Large intestine (tissue), 3 donors: ENCODE measurements around the gene TIAM1. TPM values are rescaled to one million over a fixed set of nuclear protein-coding genes. Genes with fewer than 3 reads are reported as not detected.

Experiments used
- DNase-seq, 2 donors: peaks; one replicate each; pipeline versions ENCODE4 v3.0.0 to v3.0.0-alpha.2; 2013
- H3K27ac ChIP-seq: one replicate; pipeline ENCODE4 v1.5.1; 2013; ENCODE audit warnings: low read length
- H3K27me3 ChIP-seq: 2 replicates; pipeline ENCODE4 v1.6.1; 2013; ENCODE audit warnings: low read length; ENCODE audit not compliant: control insufficient read depth, insufficient read depth
- H3K36me3 ChIP-seq: 2 replicates; pipeline ENCODE4 v1.6.1; 2013; ENCODE audit warnings: low read length; ENCODE audit not compliant: control insufficient read depth, insufficient read depth
- H3K4me1 ChIP-seq: one replicate; pipeline ENCODE4 v1.6.1; 2013; ENCODE audit warnings: low read length; ENCODE audit not compliant: control insufficient read depth, insufficient read depth
- H3K4me3 ChIP-seq: one replicate; pipeline ENCODE4 v1.5.1; 2013; ENCODE audit warnings: low read length
- H3K9me3 ChIP-seq: one replicate; pipeline ENCODE4 v1.6.1; 2013; ENCODE audit warnings: mild to moderate bottlenecking, low read depth, low read length, moderate library complexity; ENCODE audit not compliant: control insufficient read depth
- WGBS: methylation state at CpG from one replicate; pipeline ENCODE4 v1.1.5; 2013; ENCODE audit warnings: low lambda C conversion rate; ENCODE audit not compliant: insufficient coverage; 5-methylcytosine and 5-hydroxymethylcytosine counted together
- polyA plus RNA-seq: library from polyadenylated mRNA; unstranded; fragments of 120-200 nt; gene quantifications from one replicate; pipeline ENCODE4 v1.2.1, GENCODE V29; 2013

The TIAM1 gene
- polyA plus RNA-seq, 1 donor = 6.3 TPM

- no peaks in the 10 kb centered on the region for H3K4me1 ChIP-seq
- DNase-seq = no peak
- no peaks in the 10 kb centered on the region for H3K27me3 ChIP-seq
- H3K4me3 ChIP-seq = no peak overlapping the region
- no CpG with 5 or more reads among the region's 2 CpGs for WGBS
- H3K36me3 ChIP-seq = no peaks in the 10 kb centered on the region
- no peaks in the 10 kb centered on the region for H3K9me3 ChIP-seq
- no peak overlapping the region for H3K27ac ChIP-seq
These were observed 147.3 kb downstream of the TIAM1 start for GRCh38 chr21:31196724-31197123.

GRCh38 chr21:31195334-31196015 is 148.6 kb downstream of the TIAM1 start:
- no peaks in the 10 kb centered on the region for H3K4me1 ChIP-seq
- H3K4me3 ChIP-seq = no peak overlapping the region
- H3K27ac ChIP-seq = no peak overlapping the region
- no peak for DNase-seq
- no peaks in the 10 kb centered on the region for H3K9me3 ChIP-seq
- H3K36me3 ChIP-seq = no peaks in the 10 kb centered on the region
- WGBS = 65% methylated on average over 4 of the region's 5 CpGs
- no peaks in the 10 kb centered on the region for H3K27me3 ChIP-seq

GRCh38 chr21:31194510-31195293 is 149.4 kb downstream of the TIAM1 start:
- no peaks in the 10 kb centered on the region for H3K36me3 ChIP-seq
- WGBS = 0% methylated on average over 1 of the region's 5 CpGs
- H3K4me1 ChIP-seq = no peaks in the 10 kb centered on the region
- no peak overlapping the region for H3K4me3 ChIP-seq
- no peaks in the 10 kb centered on the region for H3K9me3 ChIP-seq
- H3K27ac ChIP-seq = no peak overlapping the region
- no peaks in the 10 kb centered on the region for H3K27me3 ChIP-seq
- no peak for DNase-seq

- no peak for DNase-seq
- H3K27me3 ChIP-seq = no peaks in the 10 kb centered on the region
- H3K4me1 ChIP-seq = no peaks in the 10 kb centered on the region
- H3K27ac ChIP-seq = no peak overlapping the region
- no peaks in the 10 kb centered on the region for H3K9me3 ChIP-seq
- H3K4me3 ChIP-seq = no peak overlapping the region
- WGBS = 96% methylated on average over 5 of the region's 12 CpGs
- no peaks in the 10 kb centered on the region for H3K36me3 ChIP-seq
These were observed 150.3 kb downstream of the TIAM1 start for GRCh38 chr21:31193761-31194160.

GRCh38 chr21:31191553-31191952 is 152.5 kb downstream of the TIAM1 start:
- no peak overlapping the region for H3K27ac ChIP-seq
- 82% methylated on average over 2 of the region's 3 CpGs for whole genome bisulfite sequencing
- H3K4me1 ChIP-seq = no peaks in the 10 kb centered on the region
- H3K9me3 ChIP-seq = no peaks in the 10 kb centered on the region
- no peak overlapping the region for H3K4me3 ChIP-seq
- H3K36me3 ChIP-seq = no peaks in the 10 kb centered on the region
- DNase-seq = no peak
- no peaks in the 10 kb centered on the region for H3K27me3 ChIP-seq

GRCh38 chr21:31190516-31190915 is 153.5 kb downstream of the TIAM1 start:
- H3K27me3 ChIP-seq = no peaks in the 10 kb centered on the region
- no peak for DNase-seq
- 100% methylated on average over 1 of the region's 5 CpGs for WGBS
- no peak overlapping the region for H3K4me3 ChIP-seq
- H3K9me3 ChIP-seq = no peaks in the 10 kb centered on the region
- H3K4me1 ChIP-seq = no peaks in the 10 kb centered on the region
- H3K36me3 ChIP-seq = no peaks in the 10 kb centered on the region
- no peak overlapping the region for H3K27ac ChIP-seq

- Histone ChIP-seq H3K4me1 (no peaks in the 10 kb centered on the region), H3K27ac (no peak overlapping the region), H3K36me3 (no peaks in the 10 kb centered on the region), H3K27me3 (no peaks in the 10 kb centered on the region), H3K4me3 (no peak overlapping the region), H3K9me3 (no peaks in the 10 kb centered on the region)
- DNase-seq = no peak
- WGBS = no CpG with 5 or more reads among the region's 4 CpGs
These were observed 156.6 kb downstream of the TIAM1 start for GRCh38 chr21:31187499-31187898.

- no peak overlapping the region for H3K27ac ChIP-seq
- no peak for DNase-seq
- H3K4me1 ChIP-seq = no peaks in the 10 kb centered on the region
- H3K36me3 ChIP-seq = no peaks in the 10 kb centered on the region
- no peaks in the 10 kb centered on the region for H3K27me3 ChIP-seq
- WGBS = 88% methylated on average over 3 of the region's 4 CpGs
- H3K9me3 ChIP-seq = no peaks in the 10 kb centered on the region
- H3K4me3 ChIP-seq = no peak overlapping the region
These were observed 157.1 kb downstream of the TIAM1 start for GRCh38 chr21:31186916-31187315.

GRCh38 chr21:31185663-31186062 is 158.4 kb downstream of the TIAM1 start:
- no CpG with 5 or more reads among the region's 3 CpGs for WGBS
- no peaks in the 10 kb centered on the region for H3K4me1 ChIP-seq
- no peak overlapping the region for H3K4me3 ChIP-seq
- H3K9me3 ChIP-seq = no peaks in the 10 kb centered on the region
- H3K27me3 ChIP-seq = no peaks in the 10 kb centered on the region
- H3K27ac ChIP-seq = no peak overlapping the region
- H3K36me3 ChIP-seq = no peaks in the 10 kb centered on the region
- no peak for DNase-seq

GRCh38 chr21:31184876-31185275 is 159.2 kb downstream of the TIAM1 start:
- H3K27me3 ChIP-seq = no peaks in the 10 kb centered on the region
- H3K4me3 ChIP-seq = no peak overlapping the region

More at GRCh38 chr21:31184876-31185275, 159.2 kb downstream of the TIAM1 start:
- 100% methylated on average over 2 of the region's 6 CpGs for WGBS
- H3K4me1 ChIP-seq = no peaks in the 10 kb centered on the region
- no peaks in the 10 kb centered on the region for H3K36me3 ChIP-seq
- no peaks in the 10 kb centered on the region for H3K9me3 ChIP-seq
- no peak overlapping the region for H3K27ac ChIP-seq
- no peak for DNase-seq
